Inflammatory macrophage treated with lipopolysaccharide for 1 hour (primary cell): ENCODE data around the gene FXYD5.
A peak's percentile ranks its signal among the peaks of the same experiment; 100 is the strongest.

Experiments used
- DNase-seq, 2 donors: peaks; one replicate each; pipeline ENCODE4 v3.0.0-alpha.2; 2020 to 2022

The FXYD5 gene

GRCh38 chr19:35154525-35155406 lies at the start of gene FXYD5:
FXYD5 (plus strand) TSS chr19:35154735; CDS start chr19:35155551, 816 bp downstream.
- peak; percentile 81 to 84 for DNase-seq

GRCh38 chr19:35105047-35105410 lies 49.5 kb upstream of the FXYD5 start:
- no peak for DNase-seq

GRCh38 chr19:35105411-35106290 lies 48.9 kb upstream of the FXYD5 start:
- no peak for DNase-seq

- DNase-seq = no peak
Observed at GRCh38 chr19:35106291-35106583, 48.3 kb upstream of the FXYD5 start.

GRCh38 chr19:35106898-35107541 lies 47.5 kb upstream of the FXYD5 start:
- no peak for DNase-seq

- DNase-seq = peak; percentile 75 to 86
Observed at GRCh38 chr19:35107545-35107944, 47.0 kb upstream of the FXYD5 start.

- DNase-seq = no peak
Observed at GRCh38 chr19:35108730-35109129, 45.8 kb upstream of the FXYD5 start.

- no peak for DNase-seq
Observed at GRCh38 chr19:35109395-35110112, 45.0 kb upstream of the FXYD5 start.

GRCh38 chr19:35110974-35111373 lies 43.6 kb upstream of the FXYD5 start:
- no peak for DNase-seq

GRCh38 chr19:35112995-35113688 lies 41.4 kb upstream of the FXYD5 start:
- DNase-seq = peak in 1 of 2 donors; percentile 25

- DNase-seq = peak in 1 of 2 donors; percentile 70
Observed at GRCh38 chr19:35114353-35115176, 40.0 kb upstream of the FXYD5 start.

GRCh38 chr19:35115177-35115951 lies 39.2 kb upstream of the FXYD5 start, which contains the start of gene FXYD3:
FXYD3 (plus strand) TSS chr19:35115823; CDS start chr19:35119377, 3,554 bp downstream.
- DNase-seq = no peak

GRCh38 chr19:35116072-35116801 lies 38.3 kb upstream of the FXYD5 start:
- DNase-seq = no peak

GRCh38 chr19:35117116-35117515 lies 37.4 kb upstream of the FXYD5 start:
- DNase-seq = no peak

- DNase-seq = no peak
Observed at GRCh38 chr19:35117799-35118198, 36.7 kb upstream of the FXYD5 start.

GRCh38 chr19:35118268-35119020 lies 36.1 kb upstream of the FXYD5 start:
- no peak for DNase-seq

GRCh38 chr19:35119091-35119490 lies 35.4 kb upstream of the FXYD5 start:
- DNase-seq = no peak

GRCh38 chr19:35119578-35120155 lies 34.9 kb upstream of the FXYD5 start:
- DNase-seq = peak; percentile 29 to 53
